IPS-15b (cell line): ENCODE data around the gene ARNT2.

Source experiments
- H3K27me3 ChIP-seq: one replicate; pipeline ENCODE4 v1.6.1; 2013; ENCODE audit warnings: low read length; ENCODE audit not compliant: control insufficient read depth, insufficient read depth
- H3K36me3 ChIP-seq: one replicate; pipeline ENCODE4 v1.6.1; 2013; ENCODE audit warnings: low read length; ENCODE audit not compliant: control insufficient read depth, insufficient read depth
- H3K4me1 ChIP-seq: one replicate; pipeline ENCODE4 v1.6.1; 2013; ENCODE audit warnings: mild to moderate bottlenecking, low read length; ENCODE audit not compliant: control insufficient read depth, insufficient read depth
- H3K4me3 ChIP-seq: one replicate; pipeline ENCODE4 v1.5.1; 2013; ENCODE audit warnings: low read depth, low read length
- H3K9ac ChIP-seq: one replicate; pipeline ENCODE4 v1.6.1; 2013; ENCODE audit warnings: low read depth, mild to moderate bottlenecking, low read length
- H3K9me3 ChIP-seq: one replicate; pipeline ENCODE4 v1.6.1; 2013; ENCODE audit warnings: mild to moderate bottlenecking, low read length; ENCODE audit not compliant: control insufficient read depth, insufficient read depth

ARNT2 gene

GRCh38 chr15:80565398-80565797, 161.2 kb downstream of the ARNT2 start:
- H3K4me3 ChIP-seq = no peak overlapping the region
- no peaks in the 10 kb centered on the region for H3K9me3 ChIP-seq
- H3K36me3 ChIP-seq = peaks cover 2% of the 10 kb centered on the region
- H3K4me1 ChIP-seq = peaks cover 5% of the 10 kb centered on the region
- no peaks in the 10 kb centered on the region for H3K27me3 ChIP-seq
- no peak overlapping the region for H3K9ac ChIP-seq

DNA sequence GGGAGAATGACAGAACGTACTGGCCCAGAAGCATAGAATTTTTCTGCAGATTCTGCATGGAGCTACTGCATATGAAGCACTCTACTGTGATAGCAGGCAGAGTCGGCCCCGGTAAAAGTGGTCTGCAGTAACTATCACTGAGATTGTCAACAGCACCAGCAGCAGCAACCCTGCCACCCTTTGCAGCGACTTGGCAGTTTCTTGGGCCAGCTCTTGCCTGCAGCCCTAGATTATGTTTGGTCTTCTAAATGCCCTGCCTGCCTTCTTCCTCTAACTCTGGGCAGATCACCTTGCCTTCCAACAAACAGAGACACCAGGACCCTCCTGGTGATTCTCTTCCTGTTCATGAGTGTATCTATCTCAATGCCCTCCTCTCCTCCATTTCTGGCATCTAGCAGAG, 161.8 kb downstream of the ARNT2 start:
- no peaks in the 10 kb centered on the region for H3K27me3 ChIP-seq
- H3K9ac ChIP-seq = no peak overlapping the region
- H3K36me3 ChIP-seq = peaks cover 2% of the 10 kb centered on the region
- H3K4me1 ChIP-seq = peaks cover 5% of the 10 kb centered on the region
- H3K9me3 ChIP-seq = no peaks in the 10 kb centered on the region
- H3K4me3 ChIP-seq = no peak overlapping the region

- Histone ChIP-seq H3K9ac (no peak overlapping the region), H3K27me3 (no peaks in the 10 kb centered on the region), H3K4me1 (peaks cover 5% of the 10 kb centered on the region), H3K4me3 (no peak overlapping the region), H3K9me3 (no peaks in the 10 kb centered on the region), H3K36me3 (peaks cover 2% of the 10 kb centered on the region)
Measured at GRCh38 chr15:80567721-80568157, 163.6 kb downstream of the ARNT2 start.

GRCh38 chr15:80568298-80568697, 164.1 kb downstream of the ARNT2 start:
- Histone ChIP-seq H3K4me3 (no peak overlapping the region), H3K9me3 (no peaks in the 10 kb centered on the region), H3K27me3 (no peaks in the 10 kb centered on the region), H3K36me3 (peaks cover 2% of the 10 kb centered on the region), H3K9ac (no peak overlapping the region), H3K4me1 (peaks cover 5% of the 10 kb centered on the region)

DNA sequence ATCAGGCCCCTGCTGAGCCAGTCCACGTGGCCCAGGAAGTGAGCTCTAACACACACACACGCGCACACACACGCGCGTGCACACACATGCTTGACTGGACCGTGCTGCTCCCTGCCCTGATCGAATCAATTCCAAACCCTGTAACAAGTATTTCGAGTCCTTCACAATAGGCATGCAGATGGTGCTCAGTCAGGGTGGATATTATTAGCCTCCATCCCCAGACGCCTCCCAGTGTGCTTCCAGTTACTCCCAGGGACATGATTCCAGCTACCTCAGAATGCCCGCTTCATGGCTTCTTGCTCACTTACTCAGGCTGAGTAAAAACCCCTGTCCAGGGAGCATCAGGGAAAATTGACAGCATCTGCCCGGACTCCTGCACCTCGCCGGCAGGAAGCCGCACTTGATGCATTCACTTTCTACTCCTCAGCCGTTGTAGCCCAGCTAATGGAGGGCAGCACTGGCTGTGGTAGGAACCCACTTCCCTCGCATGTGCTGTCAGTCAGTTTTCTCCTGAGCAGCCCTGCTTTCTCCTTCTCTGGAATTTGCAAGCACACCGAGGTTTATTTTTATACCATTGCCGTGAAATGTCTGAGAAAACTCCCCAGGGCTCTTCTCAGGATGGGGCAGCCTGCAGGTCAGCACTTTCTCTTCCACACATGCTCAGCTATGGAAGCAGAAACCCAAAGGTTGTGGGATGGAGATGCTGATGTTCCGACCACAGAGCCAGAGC, 164.9 kb downstream of the ARNT2 start:
- Histone ChIP-seq H3K4me3 (no peak overlapping the region), H3K9me3 (no peaks in the 10 kb centered on the region), H3K27me3 (no peaks in the 10 kb centered on the region), H3K36me3 (peaks cover 2% of the 10 kb centered on the region), H3K9ac (no peak overlapping the region), H3K4me1 (peaks cover 5% of the 10 kb centered on the region)

DNA sequence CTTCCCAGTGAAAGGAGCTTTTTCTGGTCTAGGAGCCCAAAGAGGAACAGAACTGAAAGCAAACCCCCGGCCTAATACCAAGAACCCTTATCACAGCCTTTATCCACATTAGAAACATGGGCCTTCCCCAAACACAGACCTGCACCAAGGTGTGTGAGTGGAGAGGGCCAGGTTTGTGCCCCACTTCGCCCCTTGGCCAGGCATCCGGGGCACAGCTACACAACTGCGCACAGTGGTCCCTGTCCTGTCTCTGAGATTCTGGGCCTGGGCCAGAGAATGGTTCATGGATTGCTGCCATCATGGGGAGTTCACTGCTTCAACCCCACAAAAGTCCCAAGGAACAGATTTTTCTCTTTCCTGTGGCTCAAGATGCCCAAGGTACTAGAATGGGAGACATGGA, 165.5 kb downstream of the ARNT2 start:
- H3K9ac ChIP-seq = no peak overlapping the region
- no peaks in the 10 kb centered on the region for H3K9me3 ChIP-seq
- H3K36me3 ChIP-seq = peaks cover 2% of the 10 kb centered on the region
- no peaks in the 10 kb centered on the region for H3K27me3 ChIP-seq
- peaks cover 5% of the 10 kb centered on the region for H3K4me1 ChIP-seq
- H3K4me3 ChIP-seq = no peak overlapping the region

GRCh38 chr15:80570553-80570952, 166.4 kb downstream of the ARNT2 start:
- H3K27me3 ChIP-seq = no peaks in the 10 kb centered on the region
- peaks cover 5% of the 10 kb centered on the region for H3K4me1 ChIP-seq
- no peak overlapping the region for H3K4me3 ChIP-seq
- H3K36me3 ChIP-seq = peaks cover 2% of the 10 kb centered on the region
- no peaks in the 10 kb centered on the region for H3K9me3 ChIP-seq
- no peak overlapping the region for H3K9ac ChIP-seq

DNA sequence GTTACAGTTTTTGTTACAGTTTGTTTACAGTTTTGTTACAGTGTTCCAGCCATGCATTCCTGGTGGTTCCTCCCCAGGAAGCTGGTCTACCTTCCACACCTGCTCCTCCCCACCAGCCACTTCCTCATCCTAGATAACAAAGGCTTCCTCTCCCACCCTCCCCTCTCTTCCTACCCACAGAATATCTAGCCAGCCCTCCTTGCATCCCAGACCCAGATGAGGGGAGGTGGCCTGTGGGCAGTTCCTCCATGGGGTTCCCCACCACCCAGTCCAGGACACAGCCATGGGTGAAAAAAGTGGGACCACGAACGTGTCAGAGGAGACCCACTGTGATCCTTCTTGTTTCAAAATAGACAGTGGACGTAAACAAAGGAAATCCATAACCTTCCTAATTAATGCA, 168.2 kb downstream of the ARNT2 start:
- no peaks in the 10 kb centered on the region for H3K27me3 ChIP-seq
- H3K9me3 ChIP-seq = no peaks in the 10 kb centered on the region
- H3K36me3 ChIP-seq = peaks cover 4% of the 10 kb centered on the region

DNA sequence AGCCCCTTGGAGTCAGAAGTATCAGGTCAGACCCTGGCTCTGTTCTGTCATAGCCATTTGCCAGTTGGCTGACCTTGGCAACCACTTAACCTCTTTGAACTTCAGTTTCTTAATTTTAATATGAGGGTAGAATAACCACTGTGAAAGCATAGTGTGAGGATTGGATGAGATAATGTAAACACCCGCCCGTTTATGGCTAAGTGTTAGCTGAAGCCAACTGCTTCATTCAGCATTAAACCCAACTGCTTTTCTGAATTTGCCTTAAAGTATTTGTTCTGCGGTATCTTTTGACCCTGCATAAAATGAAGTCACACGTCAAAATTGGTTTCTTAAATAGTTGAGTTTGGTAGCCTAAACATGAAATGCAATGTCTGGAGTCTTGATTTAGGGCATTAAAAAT, 169.4 kb downstream of the ARNT2 start:
- Histone ChIP-seq H3K9ac (no peak overlapping the region), H3K4me1 (peaks cover 1% of the 10 kb centered on the region), H3K36me3 (peaks cover 5% of the 10 kb centered on the region), H3K27me3 (no peaks in the 10 kb centered on the region), H3K4me3 (no peak overlapping the region), H3K9me3 (no peaks in the 10 kb centered on the region)

More for the DNA sequence above, 168.2 kb downstream of the ARNT2 start:
- no peak overlapping the region for H3K4me3 ChIP-seq
- H3K4me1 ChIP-seq = peaks cover 5% of the 10 kb centered on the region
- no peak overlapping the region for H3K9ac ChIP-seq

DNA sequence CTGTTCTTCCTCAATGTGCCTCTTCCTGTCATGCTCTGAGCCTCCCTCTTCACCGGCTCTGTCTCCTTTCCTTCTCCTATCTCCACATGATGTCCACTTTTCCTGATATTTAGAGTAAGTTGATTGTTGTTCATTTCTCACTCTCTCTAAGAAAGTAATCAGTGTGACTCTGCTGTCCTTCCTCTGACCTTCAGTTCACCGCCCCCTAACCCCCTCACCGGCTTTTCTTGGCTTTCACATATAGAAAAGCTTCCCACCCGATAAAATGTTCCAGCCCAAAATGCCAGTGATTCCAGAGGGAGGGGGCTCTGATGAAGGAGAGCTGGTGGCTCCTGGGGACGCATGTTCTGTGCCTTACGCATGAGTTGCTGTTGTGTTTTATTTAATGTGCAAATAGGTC, 170.4 kb downstream of the ARNT2 start:
- Histone ChIP-seq H3K9ac (no peak overlapping the region), H3K4me3 (no peak overlapping the region), H3K4me1 (no peaks in the 10 kb centered on the region), H3K36me3 (peaks cover 3% of the 10 kb centered on the region), H3K27me3 (no peaks in the 10 kb centered on the region), H3K9me3 (no peaks in the 10 kb centered on the region)

GRCh38 chr15:80576519-80577090, 172.4 kb downstream of the ARNT2 start:
- H3K4me1 ChIP-seq = no peaks in the 10 kb centered on the region
- no peaks in the 10 kb centered on the region for H3K27me3 ChIP-seq
- no peaks in the 10 kb centered on the region for H3K9me3 ChIP-seq
- H3K9ac ChIP-seq = no peak overlapping the region
- H3K4me3 ChIP-seq = no peak overlapping the region
- peaks cover 3% of the 10 kb centered on the region for H3K36me3 ChIP-seq

DNA sequence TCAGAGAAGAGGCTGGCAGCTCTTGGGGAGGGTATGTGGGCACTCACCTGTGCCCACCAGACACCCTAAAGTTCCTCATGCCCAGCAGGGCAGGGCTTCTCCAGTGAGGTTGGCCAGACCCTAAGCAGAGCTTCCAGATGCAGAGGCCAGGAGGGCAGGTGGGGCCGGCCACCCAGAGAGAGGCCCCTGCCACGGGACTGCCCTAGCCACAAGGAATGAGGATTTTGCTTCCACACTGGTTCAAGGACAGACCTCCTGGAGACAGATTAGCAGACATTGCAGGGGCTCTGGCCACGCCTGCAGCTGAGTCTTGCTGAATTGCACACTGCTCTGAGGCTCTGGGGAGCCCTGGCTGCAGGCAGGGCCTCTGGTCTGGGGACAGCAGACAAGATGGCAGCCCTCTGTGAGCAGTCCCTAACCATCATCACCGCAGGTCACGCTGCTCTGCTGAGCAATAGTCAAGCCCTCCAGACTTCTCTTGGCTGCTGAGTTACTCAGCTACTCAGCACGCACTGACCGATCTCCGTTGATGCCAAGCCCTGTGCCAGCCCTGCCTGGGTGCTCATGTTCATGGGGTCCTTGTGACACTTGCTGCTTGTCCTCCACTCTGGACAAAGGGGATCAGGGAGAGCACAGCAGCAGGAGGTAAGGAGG, 173.5 kb downstream of the ARNT2 start:
- Histone ChIP-seq H3K4me3 (no peak overlapping the region), H3K27me3 (no peaks in the 10 kb centered on the region), H3K4me1 (no peaks in the 10 kb centered on the region), H3K9me3 (no peaks in the 10 kb centered on the region), H3K36me3 (peaks cover 3% of the 10 kb centered on the region), H3K9ac (no peak overlapping the region)
